Glutamatergic neuron (in vitro differentiated cells): ENCODE data around the gene PDE10A. TPM values are rescaled to one million over a fixed set of nuclear protein-coding genes. Genes with fewer than 3 reads are reported as not detected.

ENCODE experiments used
- DNase-seq: peaks from one replicate; pipeline ENCODE4 v3.0.0; 2022
- H3K27ac Mint-ChIP-seq: one replicate; pipeline ENCODE4 v1.8.0; 2020; ENCODE audit warnings: mild to moderate bottlenecking, mixed read lengths, inconsistent platforms; ENCODE audit not compliant: unreplicated experiment
- H3K27me3 Mint-ChIP-seq: one replicate; pipeline ENCODE4 v1.8.0; 2020; ENCODE audit warnings: mild to moderate bottlenecking, moderate library complexity, mixed read lengths, inconsistent platforms; ENCODE audit not compliant: unreplicated experiment
- H3K36me3 Mint-ChIP-seq: one replicate; pipeline ENCODE4 v1.8.0; 2020; ENCODE audit warnings: mild to moderate bottlenecking, mixed read lengths, inconsistent platforms; ENCODE audit not compliant: unreplicated experiment
- H3K4me1 Mint-ChIP-seq: one replicate; pipeline ENCODE4 v1.8.0; 2020; ENCODE audit warnings: mild to moderate bottlenecking, low read depth, mixed read lengths, inconsistent platforms; ENCODE audit not compliant: unreplicated experiment
- H3K4me3 Mint-ChIP-seq: one replicate; pipeline ENCODE4 v1.8.0; 2020; ENCODE audit warnings: mild to moderate bottlenecking, mixed read lengths, inconsistent platforms; ENCODE audit not compliant: unreplicated experiment
- H3K9me3 Mint-ChIP-seq: one replicate; pipeline ENCODE4 v1.8.0; 2020; ENCODE audit warnings: mild to moderate bottlenecking, moderate library complexity, mixed read lengths, inconsistent platforms; ENCODE audit not compliant: unreplicated experiment
- total RNA-seq: library from RNA; stranded (reverse); fragmentation: NEBNext Ultra II Directional; extraction: Animal tissue kit (Norgen Biotek cat#: 25700); gene quantifications from one replicate; pipeline ENCODE4 v1.2.1, GENCODE V29; 2021; ENCODE audit not compliant: unreplicated experiment
- TF ChIP-seq, protein P1 (sequence below): fragments of 200-600 bp; sonication (generic); IDR thresholded peaks from one replicate; pipeline ENCODE4 v1.5.0; 2021; ENCODE audit not compliant: partially characterized antibody, unreplicated experiment

PDE10A gene
- total RNA-seq, 1 donor from 2014 or later: 24.5 TPM

DNA sequence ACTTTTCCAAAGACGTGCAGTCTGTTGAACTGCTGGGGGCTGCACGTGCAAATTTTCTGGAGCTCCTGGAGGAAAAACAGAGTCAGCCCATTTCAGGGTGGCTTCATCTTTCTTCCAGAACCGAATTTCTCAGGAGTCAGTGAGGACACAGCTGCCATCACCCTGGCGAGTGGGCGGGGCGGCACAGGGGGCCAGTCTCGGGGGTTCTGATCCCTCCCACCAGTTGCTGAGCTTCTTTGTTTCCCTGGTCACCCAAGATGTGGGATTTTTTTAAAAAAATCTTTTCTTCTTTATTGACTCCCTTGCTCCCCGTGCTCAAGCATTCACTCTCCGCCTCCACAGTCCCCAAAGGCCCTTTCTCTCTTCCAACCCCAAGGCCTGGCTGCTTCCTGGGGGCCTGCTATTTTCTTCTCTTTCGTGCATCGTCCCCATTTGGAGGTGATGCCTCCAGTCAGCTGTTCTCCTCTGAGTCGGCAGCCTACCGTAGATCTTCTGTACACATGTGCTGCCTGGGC is 362.6 kb downstream of the PDE10A start:
- Mint-ChIP-seq H3K4me1 (no peaks in the 10 kb centered on the region), H3K9me3 (peaks cover 3% of the 10 kb centered on the region), H3K27me3 (no peaks in the 10 kb centered on the region), H3K36me3 (no peaks in the 10 kb centered on the region), H3K4me3 (no peak overlapping the region), H3K27ac (no peak overlapping the region)
- no peak for DNase-seq
- TF ChIP-seq, protein P1, sequence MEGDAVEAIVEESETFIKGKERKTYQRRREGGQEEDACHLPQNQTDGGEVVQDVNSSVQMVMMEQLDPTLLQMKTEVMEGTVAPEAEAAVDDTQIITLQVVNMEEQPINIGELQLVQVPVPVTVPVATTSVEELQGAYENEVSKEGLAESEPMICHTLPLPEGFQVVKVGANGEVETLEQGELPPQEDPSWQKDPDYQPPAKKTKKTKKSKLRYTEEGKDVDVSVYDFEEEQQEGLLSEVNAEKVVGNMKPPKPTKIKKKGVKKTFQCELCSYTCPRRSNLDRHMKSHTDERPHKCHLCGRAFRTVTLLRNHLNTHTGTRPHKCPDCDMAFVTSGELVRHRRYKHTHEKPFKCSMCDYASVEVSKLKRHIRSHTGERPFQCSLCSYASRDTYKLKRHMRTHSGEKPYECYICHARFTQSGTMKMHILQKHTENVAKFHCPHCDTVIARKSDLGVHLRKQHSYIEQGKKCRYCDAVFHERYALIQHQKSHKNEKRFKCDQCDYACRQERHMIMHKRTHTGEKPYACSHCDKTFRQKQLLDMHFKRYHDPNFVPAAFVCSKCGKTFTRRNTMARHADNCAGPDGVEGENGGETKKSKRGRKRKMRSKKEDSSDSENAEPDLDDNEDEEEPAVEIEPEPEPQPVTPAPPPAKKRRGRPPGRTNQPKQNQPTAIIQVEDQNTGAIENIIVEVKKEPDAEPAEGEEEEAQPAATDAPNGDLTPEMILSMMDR: no peak

DNA sequence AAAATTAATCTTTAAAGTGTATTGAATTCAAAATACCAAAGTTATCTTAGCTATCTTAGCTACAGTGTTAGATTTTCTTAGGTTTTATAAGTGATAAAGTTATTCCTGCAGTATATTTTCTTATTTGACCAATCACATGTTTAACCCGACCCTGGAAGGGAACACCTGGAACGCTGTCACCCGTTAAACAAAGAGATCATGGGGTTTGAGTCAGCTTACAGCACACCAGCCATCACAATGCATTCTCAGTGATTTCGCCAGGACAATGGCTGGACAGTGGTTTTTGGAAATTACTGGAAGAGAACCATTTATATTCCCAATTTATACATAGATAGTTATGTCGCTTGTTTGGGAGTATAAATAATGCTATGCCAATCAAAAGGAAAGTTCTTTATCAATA is 364.2 kb downstream of the PDE10A start:
- DNase-seq: no peak
- Mint-ChIP-seq H3K9me3 (peaks cover 3% of the 10 kb centered on the region), H3K27ac (no peak overlapping the region), H3K4me3 (no peak overlapping the region), H3K4me1 (no peaks in the 10 kb centered on the region), H3K27me3 (no peaks in the 10 kb centered on the region), H3K36me3 (no peaks in the 10 kb centered on the region)
- TF ChIP-seq, protein P1: no peak

DNA sequence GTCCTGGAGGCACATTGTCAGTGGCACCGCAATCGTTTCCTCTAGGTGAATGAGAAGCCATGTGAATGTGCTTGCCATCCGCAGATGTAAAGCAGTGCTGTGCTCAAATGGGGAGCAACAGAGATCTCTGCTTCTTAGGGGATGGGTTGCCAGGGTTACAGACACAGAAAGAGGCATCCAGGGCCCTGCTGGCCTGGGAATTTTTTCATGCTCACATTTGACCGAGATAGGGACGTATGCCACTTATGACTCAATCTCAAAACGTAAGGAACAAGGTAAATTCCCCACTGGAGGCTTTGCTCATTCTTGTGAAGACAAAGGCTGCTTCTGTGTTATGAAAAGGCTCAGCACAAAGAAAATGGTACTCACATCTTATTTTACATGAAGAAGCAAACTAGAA is 364.6 kb downstream of the PDE10A start:
- H3K36me3 Mint-ChIP-seq: no peaks in the 10 kb centered on the region
- DNase-seq: no peak
- no peaks in the 10 kb centered on the region for H3K27me3 Mint-ChIP-seq
- no peak overlapping the region for H3K27ac Mint-ChIP-seq
- H3K4me1 Mint-ChIP-seq: no peaks in the 10 kb centered on the region
- H3K9me3 Mint-ChIP-seq: peaks cover 3% of the 10 kb centered on the region
- TF ChIP-seq, protein P1: no peak
- no peak overlapping the region for H3K4me3 Mint-ChIP-seq

DNA sequence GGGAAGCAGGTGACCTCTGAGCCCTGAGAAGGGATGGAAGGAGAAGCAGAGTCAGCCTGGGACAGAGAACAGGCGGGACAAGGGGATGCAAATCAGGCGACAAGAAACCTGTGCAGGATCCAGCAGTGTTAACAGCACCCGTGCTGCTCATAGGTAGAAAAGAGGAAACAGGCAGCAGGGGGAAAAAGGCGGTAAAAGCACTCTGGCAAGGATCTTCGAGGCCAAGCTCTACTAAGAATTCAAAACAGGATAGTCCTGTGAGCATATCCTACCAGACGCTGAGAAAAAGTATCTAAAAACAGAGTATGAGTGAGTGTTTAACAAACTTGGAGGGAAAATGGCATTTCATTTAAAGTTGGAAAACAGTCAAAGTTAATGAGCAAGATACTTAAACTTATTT is 370.4 kb downstream of the PDE10A start:
- DNase-seq: no peak
- Mint-ChIP-seq H3K36me3 (no peaks in the 10 kb centered on the region), H3K4me3 (no peak overlapping the region), H3K4me1 (no peaks in the 10 kb centered on the region), H3K27me3 (no peaks in the 10 kb centered on the region), H3K27ac (no peak overlapping the region), H3K9me3 (peaks cover 2% of the 10 kb centered on the region)
- TF ChIP-seq, protein P1: no peak
